H1 (cell line): ENCODE measurements around the gene GRIN2B. TPM values are rescaled to one million over a fixed set of nuclear protein-coding genes. Genes with fewer than 3 reads are reported as not detected.

Source experiments
- CTCF ChIA-PET: fragments of 300-600 bp; sonication (Branson Sonifier 250); formaldehyde crosslinking; loops from one replicate; lab custom pipeline; 2021; ENCODE audit not compliant: partially characterized antibody; lab: Charles Lee
- POLR2A ChIA-PET: fragments of 300-600 bp; sonication (Branson Sonifier 250); formaldehyde crosslinking; loops from one replicate; lab custom pipeline; 2021; ENCODE audit warnings: inconsistent platforms; ENCODE audit not compliant: partially characterized antibody; lab: Charles Lee
- DNase-seq, 2 experiments: peaks; one replicate each; pipeline versions ENCODE4 v3.0.0 to v3.0.0-alpha.2; 2010 to 2022; ENCODE audit warnings: low spot score in 2 of 2, low read depth in 1 of 2, mixed read lengths in 1 of 2
- FAIRE-seq: peaks from 2 replicates; lab custom pipeline; 2011; peaks lifted over from hg19 to GRCh38; lab: Jason Lieb, UNC
- H2AFZ ChIP-seq: 2 replicates; pipeline ENCODE4 v1.8.1; 2012; ENCODE audit warnings: low read length, inconsistent platforms
- H2AK5ac ChIP-seq: 2 replicates; pipeline ENCODE4 v1.6.1; 2013; ENCODE audit warnings: low read depth, low read length
- H2BK120ac ChIP-seq: replicated peaks from 2 replicates; pipeline ENCODE3; 2013; ENCODE audit warnings: low read depth, low read length, inconsistent platforms
- H2BK12ac ChIP-seq: 2 replicates; pipeline ENCODE4 v1.6.1; 2013; ENCODE audit warnings: low read depth, low read length
- H2BK15ac ChIP-seq: 2 replicates; pipeline ENCODE4 v1.6.1; 2013; ENCODE audit warnings: low read length
- H2BK20ac ChIP-seq: 2 replicates; pipeline ENCODE4 v1.6.1; 2013; ENCODE audit warnings: low read length
- H2BK5ac ChIP-seq: 2 replicates; pipeline ENCODE4 v1.6.1; 2013; ENCODE audit warnings: low read depth, low read length
- H3K14ac ChIP-seq: 2 replicates; pipeline ENCODE4 v1.6.1; 2013; ENCODE audit warnings: inconsistent platforms; ENCODE audit not compliant: insufficient read length
- H3K18ac ChIP-seq: 2 replicates; pipeline ENCODE4 v1.6.1; 2013; ENCODE audit warnings: low read length; ENCODE audit errors: extremely low read depth
- H3K23ac ChIP-seq: 2 replicates; pipeline ENCODE4 v1.6.1; 2013; ENCODE audit warnings: inconsistent platforms; ENCODE audit not compliant: insufficient read length
- H3K23me2 ChIP-seq: 2 replicates; pipeline ENCODE4 v1.6.1; 2013; ENCODE audit warnings: low read depth, low read length
- H3K27ac ChIP-seq: 2 replicates; pipeline ENCODE4 v1.6.1; 2011; ENCODE audit warnings: low read depth, low read length, inconsistent platforms
- H3K27me3 ChIP-seq, 4 experiments: replicated peaks in 1 of 4; 1 replicate in 1 of 4; 2 replicates in 3 of 4; pipeline versions ENCODE4 v1.6.1 to v1.8.1; 2011 to 2013; ENCODE audit warnings: low read length in 3 of 4, mild to moderate bottlenecking in 3 of 4, inconsistent platforms in 2 of 4, mixed read lengths in 2 of 4, moderate library complexity in 1 of 4; ENCODE audit not compliant: control insufficient read depth in 3 of 4, insufficient read depth in 3 of 4; ENCODE audit errors: extremely low read depth in 1 of 4
- H3K36me3 ChIP-seq, 4 experiments: 2 replicates each; pipeline versions ENCODE4 v1.6.1 to v1.8.1; 2011 to 2013; ENCODE audit warnings: mild to moderate bottlenecking in 4 of 4, low read length in 3 of 4, moderate library complexity in 2 of 4, control low read depth in 1 of 4, inconsistent platforms in 1 of 4; ENCODE audit not compliant: insufficient read depth in 4 of 4, control insufficient read depth in 2 of 4
- H3K4ac ChIP-seq: replicated peaks from 2 replicates; pipeline ENCODE3; 2013; ENCODE audit warnings: low read length, low read depth, mixed read lengths, inconsistent platforms; ENCODE audit not compliant: insufficient read length
- H3K4me1 ChIP-seq, 4 experiments: replicated peaks in 1 of 4; 1 replicate in 1 of 4; 2 replicates in 3 of 4; pipeline versions ENCODE4 v1.6.1 to v1.8.1; 2011 to 2013; ENCODE audit warnings: low read length in 3 of 4, inconsistent platforms in 2 of 4, mixed read lengths in 1 of 4; ENCODE audit not compliant: insufficient read depth in 4 of 4, control insufficient read depth in 3 of 4
- H3K4me2 ChIP-seq, 2 experiments: 2 replicates each; pipeline versions ENCODE4 v1.6.1 to v1.8.1; 2011 to 2013; ENCODE audit warnings: low read depth in 2 of 2, low read length in 2 of 2, control low read depth in 1 of 2, inconsistent platforms in 1 of 2, mild to moderate bottlenecking in 1 of 2; ENCODE audit not compliant: insufficient read depth in 1 of 2
- H3K4me3 ChIP-seq, 4 experiments: fragments of 200-600, 300-600 bp in 1 of 4; sonication (generic), shearing (Covaris generic), sonication (Bioruptor Twin) in 1 of 4; 2 replicates each; pipeline versions ENCODE4 v1.5.1 to v1.8.1; 2011 to 2016; ENCODE audit warnings: low read length in 4 of 4, low read depth in 3 of 4, control low read depth in 2 of 4, inconsistent platforms in 2 of 4, mild to moderate bottlenecking in 2 of 4, mixed read lengths in 1 of 4, moderate library complexity in 1 of 4; ENCODE audit not compliant: insufficient read depth in 2 of 4; ENCODE audit errors: extremely low read depth in 1 of 4
- H3K56ac ChIP-seq: replicated peaks from 2 replicates; pipeline ENCODE3; 2013; ENCODE audit warnings: low read depth, mild to moderate bottlenecking, mixed read lengths, low read length, inconsistent platforms; ENCODE audit not compliant: insufficient read length
- H3K79me1 ChIP-seq: 2 replicates; pipeline ENCODE4 v1.6.1; 2013; ENCODE audit warnings: low read depth, low read length, control low read depth
- H3K79me2 ChIP-seq, 2 experiments: 2 replicates each; pipeline versions ENCODE4 v1.6.1 to v1.8.1; 2012 to 2013; ENCODE audit warnings: low read length in 2 of 2, mild to moderate bottlenecking in 2 of 2, inconsistent platforms in 1 of 2; ENCODE audit not compliant: insufficient read depth in 2 of 2, control insufficient read depth in 1 of 2
- H3K9ac ChIP-seq, 4 experiments: replicated peaks in 1 of 4; 1 replicate in 1 of 4; 2 replicates in 3 of 4; pipeline versions ENCODE4 v1.6.1 to v1.8.1; 2011 to 2013; ENCODE audit warnings: low read depth in 3 of 4, low read length in 3 of 4, control low read depth in 2 of 4, mild to moderate bottlenecking in 2 of 4, moderate library complexity in 2 of 4, inconsistent platforms in 1 of 4; ENCODE audit errors: extremely low read depth in 1 of 4
- H3K9me3 ChIP-seq, 2 experiments: 2 replicates each; pipeline versions ENCODE4 v1.6.1 to v1.8.1; 2012 to 2013; ENCODE audit warnings: mild to moderate bottlenecking in 2 of 2, moderate library complexity in 2 of 2, control low read depth in 1 of 2, inconsistent platforms in 1 of 2, low read depth in 1 of 2, low read length in 1 of 2, mixed read lengths in 1 of 2; ENCODE audit not compliant: insufficient read depth in 2 of 2
- H4K20me1 ChIP-seq, 2 experiments: replicated peaks in 1 of 2; 2 replicates each; pipeline versions ENCODE3 to v1.8.1; 2011 to 2013; ENCODE audit warnings: inconsistent platforms in 2 of 2, low read length in 2 of 2, mild to moderate bottlenecking in 1 of 2; ENCODE audit not compliant: insufficient read depth in 2 of 2, control insufficient read depth in 1 of 2
- H4K5ac ChIP-seq: 2 replicates; pipeline ENCODE4 v1.6.1; 2013; ENCODE audit warnings: low read length, low read depth, mixed read lengths, inconsistent platforms; ENCODE audit not compliant: insufficient read length
- H4K8ac ChIP-seq: 2 replicates; pipeline ENCODE4 v1.8.0; 2013; ENCODE audit warnings: mild to moderate bottlenecking, moderate library complexity, low read length, inconsistent platforms; ENCODE audit not compliant: insufficient read depth; ENCODE audit errors: extremely low read depth
- H4K91ac ChIP-seq: replicated peaks from 2 replicates; pipeline ENCODE3; 2013; ENCODE audit warnings: low read length, mixed read lengths, inconsistent platforms; ENCODE audit not compliant: insufficient read length
- CBX8 ChIP-seq: fragments of 300-800, 300-1000 bp; sonication (generic); IDR thresholded peaks from 2 replicates; pipeline ENCODE4 v1.7.1; 2016; ENCODE audit warnings: low read depth, low read length, borderline replicate concordance
- CEBPB ChIP-seq: IDR thresholded peaks from 2 replicates; pipeline ENCODE4 v1.6.1; 2012; ENCODE audit warnings: low read depth, low read length
- EGR1 ChIP-seq: IDR thresholded peaks from 2 replicates; pipeline ENCODE4 v1.6.1; 2011; ENCODE audit warnings: low read depth, low read length, borderline replicate concordance
- EZH2 ChIP-seq: fragments of 200-600 bp; sonication (generic); IDR thresholded peaks from 2 replicates; pipeline ENCODE4 v1.7.1; 2012; ENCODE audit warnings: low read depth, mild to moderate bottlenecking, moderate library complexity, low read length, inconsistent platforms; ENCODE audit not compliant: severe bottlenecking
- HDAC6 ChIP-seq: IDR thresholded peaks from one replicate; pipeline ENCODE4 v1.7.1; 2012; ENCODE audit warnings: low read depth, mild to moderate bottlenecking, inconsistent platforms, low read length, moderate library complexity
- JUN ChIP-seq: IDR thresholded peaks from 2 replicates; pipeline ENCODE4 v1.6.1; 2011; ENCODE audit warnings: low read depth, mild to moderate bottlenecking, improper control_type of control experiment, low read length
- KDM5A ChIP-seq: fragments of 200-600 bp; IDR thresholded peaks from 2 replicates; pipeline ENCODE4 v1.7.1; 2012; ENCODE audit warnings: mild to moderate bottlenecking, low read length, inconsistent platforms, mixed read lengths
- POLR2A ChIP-seq, 2 experiments: IDR thresholded peaks; 1 replicate in 1 of 2; 2 replicates in 1 of 2; pipeline ENCODE4 v1.6.1; 2011; ENCODE audit warnings: low read depth in 2 of 2, low read length in 2 of 2, mild to moderate bottlenecking in 2 of 2; ENCODE audit errors: control extremely low read depth in 1 of 2
- RNF2 ChIP-seq: fragments of 200-900, 300-1000 bp; sonication (generic); IDR thresholded peaks from 2 replicates; pipeline ENCODE4 v1.7.1; 2016; ENCODE audit warnings: borderline replicate concordance, low read depth, mild to moderate bottlenecking, antibody characterized with exemption, low read length; ENCODE audit not compliant: poor library complexity, severe bottlenecking; ENCODE audit errors: missing control alignments
- RXRA ChIP-seq: IDR thresholded peaks from 2 replicates; pipeline ENCODE4 v1.6.1; 2011; ENCODE audit warnings: low read depth, mild to moderate bottlenecking, low read length, moderate library complexity; ENCODE audit not compliant: insufficient read depth
- SUZ12 ChIP-seq: fragments of 200-600 bp; sonication (generic); IDR thresholded peaks from 2 replicates; pipeline ENCODE4 v1.6.1; 2012; ENCODE audit warnings: mild to moderate bottlenecking, inconsistent platforms, low read length, moderate library complexity, mixed read lengths
- TBP ChIP-seq: IDR thresholded peaks from 2 replicates; pipeline ENCODE4 v1.6.1; 2011; ENCODE audit warnings: low read depth, low read length, improper control_type of control experiment
- YY1 ChIP-seq: IDR thresholded peaks from 2 replicates; pipeline ENCODE4 v1.6.1; 2011; ENCODE audit warnings: low read depth, mild to moderate bottlenecking, low read length
- WGBS, 2 experiments: shearing (Covaris generic) in 1 of 2; methylation state at CpG; one replicate each; pipeline versions ENCODE4 v1.1.6 to v1.1.7; 2013 to 2015; ENCODE audit warnings: low lambda C conversion rate in 2 of 2, mixed read lengths in 2 of 2, inconsistent platforms in 1 of 2, low coverage in 1 of 2, missing lambda C conversion rate in 1 of 2; ENCODE audit not compliant: insufficient replicate concordance in 2 of 2, insufficient coverage in 1 of 2, insufficient read length in 1 of 2; ENCODE audit errors: extremely low coverage in 1 of 2, missing lambda C conversion rate in 1 of 2; 5-methylcytosine and 5-hydroxymethylcytosine counted together
- polyA plus RNA-seq, 7 experiments: library from polyadenylated mRNA; depleted of rRNA in 3 of 7; stranded (reverse) in 5 of 7; unstranded in 2 of 7; fragments of >200 nt in 5 of 7; fragments of 200-250 nt in 2 of 7; gene quantifications; 1 replicate in 5 of 7; 2 replicates in 1 of 7; 4 replicates in 1 of 7; pipeline versions ENCODE4 v1.2.1 to v1.2.3, GENCODE V29; 2011 to 2013; ENCODE audit warnings: missing spikeins in 2 of 7, mixed read lengths in 2 of 7
- total RNA-seq: library from RNA; stranded (reverse); fragmentation: NEBNext Ultra II Directional; extraction: Animal tissue kit (Norgen Biotek cat#: 25700); gene quantifications from 2 replicates; pipeline ENCODE4 v1.2.1, GENCODE V29; 2021

GRIN2B gene
- total and polyA plus RNA-seq, 2 of the 8 experiments (the other 6 are each of a cell fraction or from before 2014, with no cell fraction given) = 0.68 to 3.2 TPM

GRCh38 chr12:13970803-13971202 is 10.6 kb downstream of the GRIN2B start:
- no peak overlapping the region for H3K9ac ChIP-seq
- H3K4ac ChIP-seq = no peak overlapping the region
- H3K4me2 ChIP-seq = no peak overlapping the region
- H3K23me2 ChIP-seq = no peaks in the 10 kb centered on the region
- H4K20me1 ChIP-seq = no peaks in the 10 kb centered on the region
- no peak overlapping the region for H2BK120ac ChIP-seq
- peaks cover 0 to 12% (median 5%) of the 10 kb centered on the region in 4 experiments; a peak in 2 of 7 replicates for H3K4me1 ChIP-seq
- no peak overlapping the region for H4K91ac ChIP-seq
- H3K56ac ChIP-seq = no peak overlapping the region
- 65% methylated on average over 4 of the region's 4 CpGs; no CpG with 5 or more reads in 1 of the 2 experiments for WGBS, 2 experiments
- no peak overlapping the region for H3K18ac ChIP-seq
- H2AK5ac ChIP-seq = no peak overlapping the region
- no peak overlapping the region for H2BK15ac ChIP-seq
- H2BK5ac ChIP-seq = no peak overlapping the region
- FAIRE-seq (no peak), DNase-seq (no peak)
- no peaks in the 10 kb centered on the region for H3K9me3 ChIP-seq
- H4K5ac ChIP-seq = no peak overlapping the region
- no peak overlapping the region for H3K4me3 ChIP-seq
- H3K79me2 ChIP-seq = no peaks in the 10 kb centered on the region
- no peak overlapping the region for H4K8ac ChIP-seq
- H2BK12ac ChIP-seq = no peak overlapping the region
- H2BK20ac ChIP-seq = no peak overlapping the region
- no peak overlapping the region for H3K23ac ChIP-seq
- TF ChIP-seq SUZ12 = no peak
- TF ChIP-seq HDAC6 = no peak
- no peak for TF ChIP-seq CEBPB
- TF ChIP-seq POLR2A (IDR thresholded peaks at IDR 0.05; ENCODE audit: control extremely low read depth in 1 of 2, low read depth in 2 of 2, low read length in 2 of 2) = no peak
- no peak for TF ChIP-seq CBX8
- no peak for TF ChIP-seq RXRA
- no peak for TF ChIP-seq EGR1
- no peak for TF ChIP-seq YY1
- TF ChIP-seq RNF2 = no peak
- no peak for TF ChIP-seq JUN
- no peak for TF ChIP-seq EZH2
- no peak for TF ChIP-seq TBP
- TF ChIP-seq KDM5A = no peak
- no peaks in the 10 kb centered on the region for H3K79me1 ChIP-seq
- ChIA-PET POLR2A (interaction anchor here (0.7 to 0.9 kb wide), 2 partner anchors 9 to 11 kb away, joined by 3 to 4 read pairs; no protein-coding TSS in a partner anchor), CTCF (interaction anchor here (0.6 to 4.0 kb wide), 6 partner anchors 9 to 331 kb away, joined by 3 to 25 read pairs (median 6); partner anchors contain the start of gene GRIN2B)
- H3K27me3 ChIP-seq = no peaks in the 10 kb centered on the region
- no peak overlapping the region for H2AFZ ChIP-seq
- no peak overlapping the region for H3K14ac ChIP-seq
- H3K27ac ChIP-seq = no peak overlapping the region
- no peaks in the 10 kb centered on the region for H3K36me3 ChIP-seq
